Kidney (tissue), 14 donors: ENCODE measurements around the gene CELF1. TPM values are rescaled to one million over a fixed set of nuclear protein-coding genes. Genes with fewer than 3 reads are reported as not detected.
A peak's percentile ranks its signal among the peaks of the same experiment; 100 is the strongest.

ENCODE experiments used
- DNase-seq, 5 donors: peaks; one replicate each; pipeline ENCODE4 v3.0.0-alpha.2; 2013 to 2020
- FAIRE-seq: peaks from 2 replicates; lab custom pipeline; 2012; peaks lifted over from hg19 to GRCh38; lab: Jason Lieb, UNC
- H3K27ac ChIP-seq, 2 donors: one replicate each; pipeline ENCODE4 v1.7.0; 2013; ENCODE audit warnings: low read depth in 2 of 2, low read length in 2 of 2, inconsistent platforms in 1 of 2
- H3K27me3 ChIP-seq: one replicate; pipeline ENCODE4 v1.7.1; 2013; ENCODE audit warnings: low read length, inconsistent platforms; ENCODE audit not compliant: control insufficient read depth, insufficient read depth
- H3K36me3 ChIP-seq, 3 donors: one replicate each; pipeline versions ENCODE4 v1.7.0 to v1.7.1; 2013; ENCODE audit warnings: low read length in 3 of 3, control low read depth in 1 of 3, inconsistent platforms in 1 of 3; ENCODE audit not compliant: insufficient read depth in 3 of 3, control insufficient read depth in 2 of 3
- H3K4me1 ChIP-seq, 3 donors: one replicate each; pipeline versions ENCODE4 v1.7.0 to v1.7.1; 2013; ENCODE audit warnings: low read length in 3 of 3, inconsistent platforms in 1 of 3, low read depth in 1 of 3; ENCODE audit not compliant: control insufficient read depth in 2 of 3, insufficient read depth in 2 of 3
- H3K4me3 ChIP-seq, 3 donors: one replicate each; pipeline versions ENCODE4 v1.7.0 to v1.8.1; 2013; ENCODE audit warnings: low read length in 3 of 3, control low read depth in 1 of 3, inconsistent platforms in 1 of 3
- H3K9ac ChIP-seq, 3 donors: one replicate each; pipeline versions ENCODE4 v1.7.0 to v1.7.1; 2013; ENCODE audit warnings: low read length in 3 of 3, control low read depth in 1 of 3, inconsistent platforms in 1 of 3
- H3K9me3 ChIP-seq, 3 donors: one replicate each; pipeline versions ENCODE4 v1.7.0 to v1.7.1; 2013; ENCODE audit warnings: low read length in 3 of 3, control low read depth in 1 of 3, inconsistent platforms in 1 of 3; ENCODE audit not compliant: control insufficient read depth in 2 of 3, insufficient read depth in 1 of 3
- CTCF ChIP-seq: IDR thresholded peaks from 3 replicates; pipeline ENCODE4 v1.5.1; 2012; ENCODE audit warnings: mild to moderate bottlenecking, moderate library complexity, borderline replicate concordance; ENCODE audit not compliant: insufficient read depth; ENCODE audit errors: extremely low read depth
- intact Hi-C: fragments of 100-400 bp; cut with DNase I; formaldehyde crosslinking; loops from one replicate; pipeline ENCODE4 v1.11.1; 2022
- polyA plus RNA-seq: library from polyadenylated mRNA; stranded (reverse); fragments of 350-450 nt; fragmentation: Illumina TruSeq; extraction: RNeasy Lipid Tissue Mini Kit (QIAGEN cat#74804); gene quantifications from one replicate; pipeline ENCODE4 v1.2.3, GENCODE V29; 2014; ENCODE audit warnings: low read depth, low replicate concordance; ENCODE audit not compliant: insufficient read depth
- total RNA-seq: library from RNA; stranded (reverse); fragmentation: NEBNext Ultra II Directional; extraction: Animal tissue kit (Norgen Biotek cat#: 25700); gene quantifications from one replicate; pipeline ENCODE4 v1.2.1, GENCODE V29; 2021
- donor health status: control.
- donor health status: control.
- donor health status: control.
- donor health status: control.
- donor health status: control.
- donor health status: DM: yes; HTN: yes; CAD: no.
- donor health status: Normal renal cell carcinoma (clear cell type).

Gene CELF1
- total and polyA plus RNA-seq, 2 donors from 2014 or later: 30.8 to 115 TPM

GRCh38 chr11:47573321-47573720, 20.4 kb upstream of the CELF1 start:
- H3K9me3 ChIP-seq: no peaks in the 10 kb centered on the region
- FAIRE-seq (no peak), DNase-seq (peak in 1 of 5 donors; percentile 26)
- no peak for TF ChIP-seq CTCF
- intact Hi-C loops: no loop called here
- H3K27me3 ChIP-seq: no peaks in the 10 kb centered on the region
- no peak overlapping the region for H3K27ac ChIP-seq
- peaks cover 4 to 32% (median 27%) of the 10 kb centered on the region in 3 donors for H3K36me3 ChIP-seq
- no peak overlapping the region for H3K9ac ChIP-seq
- no peak overlapping the region for H3K4me3 ChIP-seq
- peaks cover 0 to 11% (median 10%) of the 10 kb centered on the region in 3 donors for H3K4me1 ChIP-seq

- Histone ChIP-seq H3K4me3 (no peak overlapping the region), H3K27me3 (no peaks in the 10 kb centered on the region), H3K4me1 (peaks cover 0 to 6% (median 6%) of the 10 kb centered on the region in 3 donors), H3K9me3 (no peaks in the 10 kb centered on the region), H3K9ac (no peak overlapping the region), H3K27ac (no peak overlapping the region), H3K36me3 (peaks cover 4 to 32% (median 27%) of the 10 kb centered on the region in 3 donors)
- intact Hi-C loops: no loop called here
- DNase-seq (peak in 1 of 5 donors; percentile 34), FAIRE-seq (no peak)
- no peak for TF ChIP-seq CTCF
Observed at GRCh38 chr11:47572715-47573255, 19.9 kb upstream of the CELF1 start.

- no peak for FAIRE-seq
- no peak for DNase-seq
- no peak for TF ChIP-seq CTCF
- peaks cover 0 to under 1% (median 0%) of the 10 kb centered on the region in 3 donors for H3K4me1 ChIP-seq
- no peak overlapping the region for H3K27ac ChIP-seq
- no peak overlapping the region for H3K9ac ChIP-seq
- H3K4me3 ChIP-seq: no peak overlapping the region
- peaks cover 2 to 29% (median 27%) of the 10 kb centered on the region in 3 donors for H3K36me3 ChIP-seq
- intact Hi-C loops: no loop called here
- no peaks in the 10 kb centered on the region for H3K9me3 ChIP-seq
- H3K27me3 ChIP-seq: no peaks in the 10 kb centered on the region
Observed at GRCh38 chr11:47571895-47572294, 19.0 kb upstream of the CELF1 start.

GRCh38 chr11:47571357-47571729, 18.4 kb upstream of the CELF1 start:
- peaks cover 0 to 6% (median 2%) of the 10 kb centered on the region in 3 donors for H3K4me1 ChIP-seq
- peaks cover 2 to 28% (median 27%) of the 10 kb centered on the region in 3 donors for H3K36me3 ChIP-seq
- H3K27me3 ChIP-seq: no peaks in the 10 kb centered on the region
- H3K9ac ChIP-seq: no peak overlapping the region
- H3K27ac ChIP-seq: no peak overlapping the region
- FAIRE-seq: no peak
- no peak for DNase-seq
- no peaks in the 10 kb centered on the region for H3K9me3 ChIP-seq
- no peak overlapping the region for H3K4me3 ChIP-seq
- intact Hi-C loops: no loop called here
- no peak for TF ChIP-seq CTCF
